Common myeloid progenitor, CD34-positive (primary cell): ENCODE results near the gene ABHD16A.

ENCODE experiments used
- CTCF ChIA-PET: fragments of 350-600 bp; sonication (Branson Sonifier 250); formaldehyde crosslinking; loops from one replicate; lab custom pipeline; 2021; ENCODE audit warnings: antibody characterized with exemption; lab: Charles Lee
- POLR2A ChIA-PET: fragments of 350-600 bp; sonication (Branson Sonifier 250); formaldehyde crosslinking; loops from one replicate; lab custom pipeline; 2021; ENCODE audit warnings: antibody characterized with exemption; lab: Charles Lee
- DNase-seq, 3 donors: peaks; one replicate each; pipeline versions ENCODE4 v3.0.0 to v3.0.0-alpha.2; 2013
- H3K27ac ChIP-seq, 2 experiments: 1 replicate in 1 of 2; 2 replicates in 1 of 2; pipeline ENCODE4 v1.7.0; 2013; ENCODE audit warnings: inconsistent platforms in 2 of 2, low read length in 2 of 2, mild to moderate bottlenecking in 2 of 2, low read depth in 1 of 2, moderate library complexity in 1 of 2; ENCODE audit not compliant: severe bottlenecking in 2 of 2, insufficient read depth in 1 of 2, poor library complexity in 1 of 2
- H3K27me3 ChIP-seq, 5 experiments: replicated peaks in 2 of 5; 1 replicate in 3 of 5; 2 replicates in 2 of 5; pipeline versions ENCODE4 v1.6.1 to v1.7.0; 2013; ENCODE audit warnings: low read length in 4 of 5, mild to moderate bottlenecking in 2 of 5, moderate library complexity in 2 of 5, inconsistent platforms in 1 of 5; ENCODE audit not compliant: insufficient read depth in 5 of 5, control insufficient read depth in 4 of 5
- H3K36me3 ChIP-seq, 4 experiments: 1 replicate in 2 of 4; 2 replicates in 2 of 4; pipeline versions ENCODE4 v1.6.1 to v1.7.0; 2013; ENCODE audit warnings: low read length in 3 of 4, control low read depth in 1 of 4, mild to moderate bottlenecking in 1 of 4; ENCODE audit not compliant: control insufficient read depth in 4 of 4, insufficient read depth in 4 of 4
- H3K4me1 ChIP-seq, 4 experiments: 1 replicate in 3 of 4; 2 replicates in 1 of 4; pipeline versions ENCODE4 v1.6.1 to v1.7.1; 2013; ENCODE audit warnings: low read length in 3 of 4, mild to moderate bottlenecking in 3 of 4, control low read depth in 1 of 4, inconsistent platforms in 1 of 4, moderate library complexity in 1 of 4; ENCODE audit not compliant: control insufficient read depth in 4 of 4, insufficient read depth in 4 of 4; ENCODE audit errors: control extremely low read depth in 1 of 4
- H3K4me3 ChIP-seq, 7 experiments: 1 replicate in 4 of 7; 2 replicates in 3 of 7; pipeline versions ENCODE4 v1.5.1 to v1.7.0; 2013; ENCODE audit warnings: mild to moderate bottlenecking in 7 of 7, low read length in 6 of 7, moderate library complexity in 6 of 7, inconsistent platforms in 2 of 7, low read depth in 2 of 7, control low read depth in 1 of 7; ENCODE audit not compliant: insufficient read depth in 4 of 7, control insufficient read depth in 1 of 7; ENCODE audit errors: extremely low read depth in 1 of 7
- H3K9me3 ChIP-seq, 5 experiments: 1 replicate in 4 of 5; 2 replicates in 1 of 5; pipeline versions ENCODE4 v1.6.1 to v1.7.1; 2013; ENCODE audit warnings: low read length in 4 of 5, mild to moderate bottlenecking in 2 of 5, inconsistent platforms in 1 of 5, low read depth in 1 of 5, moderate library complexity in 1 of 5; ENCODE audit not compliant: control insufficient read depth in 4 of 5, insufficient read depth in 2 of 5; ENCODE audit errors: control extremely low read depth in 1 of 5
- WGBS: methylation state at CpG from one replicate; pipeline ENCODE4 v1.1.5; 2013; ENCODE audit not compliant: insufficient coverage; 5-methylcytosine and 5-hydroxymethylcytosine counted together

The ABHD16A gene

DNA sequence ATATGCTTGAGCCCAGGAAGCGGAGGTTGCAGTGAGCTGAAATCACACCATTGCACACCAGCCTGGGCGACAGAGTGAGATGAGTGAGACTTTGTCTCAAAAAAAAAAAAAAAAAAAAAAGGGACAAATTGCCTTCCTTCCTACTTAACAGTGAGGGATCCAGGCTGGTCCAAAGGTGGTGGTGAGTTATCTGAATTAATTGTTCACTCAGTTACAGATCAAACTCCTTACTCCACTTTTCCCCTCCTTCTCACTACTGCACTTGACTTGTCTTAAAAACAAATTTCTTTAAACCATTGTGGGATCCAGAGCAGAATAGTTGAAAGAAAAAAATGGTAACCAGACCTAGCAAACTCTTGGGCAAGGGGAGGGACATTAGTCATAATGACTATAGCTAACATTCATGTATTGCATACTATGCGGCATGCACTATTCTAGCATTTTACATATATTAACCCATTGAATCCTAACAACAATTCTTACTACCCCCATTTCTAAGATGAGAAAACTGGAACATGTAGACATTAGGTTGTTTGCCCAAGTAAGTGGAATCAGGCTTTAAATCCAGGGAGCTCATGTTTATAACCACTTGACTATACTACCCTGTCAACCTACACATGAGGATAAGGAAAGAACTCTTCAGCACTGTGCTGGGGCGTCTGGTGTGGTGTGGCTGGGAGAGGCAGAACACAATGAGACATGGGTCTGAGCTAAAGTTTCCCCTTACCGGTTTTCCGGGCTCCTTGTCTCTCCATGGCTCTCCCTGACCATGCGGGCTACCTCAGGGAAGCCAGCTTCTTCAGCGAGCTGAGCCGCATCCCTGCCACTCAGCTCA is 39.8 kb downstream of the ABHD16A start:
- no peak for DNase-seq
- Histone ChIP-seq H3K4me3 (peak overlapping the region in 6 of 7 experiments; percentile 86 to 99 (median 90)), H3K27me3 (no peaks in the 10 kb centered on the region), H3K36me3 (peaks cover 3 to 32% (median 21%) of the 10 kb centered on the region in 4 experiments), H3K9me3 (no peaks in the 10 kb centered on the region), H3K4me1 (peaks cover 15 to 76% (median 58%) of the 10 kb centered on the region in 4 experiments), H3K27ac (peak overlapping the region in 1 of 2 experiments; percentile 99)
- 92% methylated on average over 6 of the region's 9 CpGs for WGBS
- POLR2A ChIA-PET, result interaction anchor here (0.5 to 3.1 kb wide), 2 partner anchors 10 to 101 kb away, joined by 5 to 31 read pairs; partner anchors contain the start of genes APOM and BAG6
- CTCF ChIA-PET, result interaction anchor here (0.8 to 4.6 kb wide), 8 partner anchors 9 to 117 kb away, joined by 3 to 40 read pairs (median 4); partner anchors contain the start of genes APOM, ATP6V1G2 and BAG6

DNA sequence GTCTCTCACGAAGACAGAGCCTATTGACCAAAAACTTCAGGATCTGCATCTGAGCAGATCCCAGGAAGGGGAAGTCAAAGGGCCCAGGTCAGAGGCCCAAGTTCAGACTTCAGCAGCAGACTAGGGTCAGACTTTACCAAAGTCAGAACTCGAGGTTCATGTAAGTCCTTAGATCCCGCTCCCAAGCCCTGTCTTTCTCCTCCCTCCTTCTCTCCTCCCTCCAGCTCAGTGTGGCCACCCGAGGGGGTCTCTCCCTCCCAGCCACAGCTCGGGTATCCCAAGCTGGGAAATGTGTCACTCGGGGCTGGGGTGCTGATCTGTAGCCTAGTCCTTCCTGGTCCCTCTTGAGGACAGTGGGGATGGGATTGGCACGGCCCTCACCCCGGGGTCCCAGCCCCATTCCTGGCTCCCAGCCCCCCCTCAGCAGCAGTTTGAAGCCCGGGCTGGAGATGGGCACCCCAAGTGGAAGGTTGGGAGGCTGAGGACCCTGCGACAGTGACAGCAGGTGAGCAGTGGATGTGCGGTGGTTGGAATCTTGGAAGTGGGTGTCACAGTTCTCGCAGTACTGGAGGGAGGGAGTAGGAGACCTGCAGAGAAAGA is 40.9 kb downstream of the ABHD16A start:
- Histone ChIP-seq H3K27me3 (no peaks in the 10 kb centered on the region), H3K36me3 (peaks cover 4 to 32% (median 17%) of the 10 kb centered on the region in 4 experiments), H3K4me3 (no peak overlapping the region), H3K9me3 (no peaks in the 10 kb centered on the region), H3K27ac (no peak overlapping the region), H3K4me1 (peaks cover 15 to 80% (median 58%) of the 10 kb centered on the region in 4 experiments)
- WGBS, result 93% methylated on average over 8 of the region's 12 CpGs
- no peak for DNase-seq
- POLR2A ChIA-PET, result interaction anchor here (0.7 kb wide), 1 partner anchor 10 kb away, joined by 3 read pairs; the partner anchor contains the start of gene BAG6
- CTCF ChIA-PET, result interaction anchor here (0.6 to 4.6 kb wide), 6 partner anchors 9 to 70 kb away, joined by 3 to 40 read pairs (median 4); partner anchors contain the start of genes APOM and BAG6

DNA sequence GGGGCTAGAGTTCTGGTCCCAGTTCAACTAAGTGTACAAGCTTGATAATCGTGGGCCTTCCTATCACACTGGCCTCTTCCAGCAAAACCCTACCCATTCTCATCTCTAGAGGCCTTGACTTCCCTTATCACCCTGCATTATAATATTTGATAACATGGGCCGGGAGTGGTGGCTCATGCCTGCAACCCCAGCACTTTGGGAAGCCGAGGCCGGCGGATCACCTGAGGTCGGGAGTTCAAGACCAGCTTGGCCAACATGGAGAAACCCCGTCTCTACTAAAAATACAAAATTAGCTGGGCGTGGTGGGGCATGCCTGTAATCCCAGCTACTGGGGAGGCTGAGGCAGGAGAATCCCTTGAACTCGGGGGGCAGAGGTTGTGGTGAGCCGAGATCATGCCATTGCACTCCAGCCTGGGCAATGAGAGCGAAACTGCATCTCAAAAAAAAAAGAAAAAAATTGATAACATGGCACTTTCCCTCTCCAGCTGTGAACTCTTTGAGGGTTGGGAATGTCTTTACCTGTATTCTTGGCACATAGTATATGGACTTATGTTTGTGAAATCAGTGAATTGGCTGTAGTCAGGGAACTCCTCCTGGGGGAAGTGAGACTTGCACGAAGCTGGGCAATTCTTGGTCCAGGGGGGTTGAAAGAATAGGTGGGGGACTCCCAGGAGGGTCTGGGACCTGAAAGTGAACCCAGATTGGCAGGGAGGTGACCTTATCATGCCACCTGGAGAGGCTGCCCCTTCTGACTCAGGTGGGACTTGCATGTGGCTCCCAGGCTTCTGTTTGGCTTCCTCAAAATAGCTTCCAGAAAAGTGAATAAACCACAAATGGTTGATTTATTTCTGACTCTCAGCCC is 41.6 kb downstream of the ABHD16A start:
- no peak for DNase-seq
- Histone ChIP-seq H3K4me3 (peak overlapping the region in 4 of 7 experiments; percentile 77 to 86 (median 80)), H3K27ac (peak overlapping the region in 1 of 2 experiments; percentile 86), H3K4me1 (peaks cover 12 to 73% (median 52%) of the 10 kb centered on the region in 4 experiments), H3K36me3 (peaks cover 4 to 31% (median 20%) of the 10 kb centered on the region in 4 experiments), H3K27me3 (no peaks in the 10 kb centered on the region), H3K9me3 (no peaks in the 10 kb centered on the region)
- POLR2A ChIA-PET, result interaction anchor here (0.7 to 1.3 kb wide), 3 partner anchors 9 to 76 kb away, joined by 3 to 5 read pairs (median 5); partner anchors contain the start of gene BAG6
- WGBS, result 90% methylated on average over 7 of the region's 12 CpGs
- CTCF ChIA-PET, result interaction anchor here (0.6 to 1.7 kb wide), 10 partner anchors 8 to 115 kb away, joined by 3 to 6 read pairs (median 4); partner anchors contain the start of genes ATP6V1G2, BAG6, DDAH2 and LY6G5C

DNA sequence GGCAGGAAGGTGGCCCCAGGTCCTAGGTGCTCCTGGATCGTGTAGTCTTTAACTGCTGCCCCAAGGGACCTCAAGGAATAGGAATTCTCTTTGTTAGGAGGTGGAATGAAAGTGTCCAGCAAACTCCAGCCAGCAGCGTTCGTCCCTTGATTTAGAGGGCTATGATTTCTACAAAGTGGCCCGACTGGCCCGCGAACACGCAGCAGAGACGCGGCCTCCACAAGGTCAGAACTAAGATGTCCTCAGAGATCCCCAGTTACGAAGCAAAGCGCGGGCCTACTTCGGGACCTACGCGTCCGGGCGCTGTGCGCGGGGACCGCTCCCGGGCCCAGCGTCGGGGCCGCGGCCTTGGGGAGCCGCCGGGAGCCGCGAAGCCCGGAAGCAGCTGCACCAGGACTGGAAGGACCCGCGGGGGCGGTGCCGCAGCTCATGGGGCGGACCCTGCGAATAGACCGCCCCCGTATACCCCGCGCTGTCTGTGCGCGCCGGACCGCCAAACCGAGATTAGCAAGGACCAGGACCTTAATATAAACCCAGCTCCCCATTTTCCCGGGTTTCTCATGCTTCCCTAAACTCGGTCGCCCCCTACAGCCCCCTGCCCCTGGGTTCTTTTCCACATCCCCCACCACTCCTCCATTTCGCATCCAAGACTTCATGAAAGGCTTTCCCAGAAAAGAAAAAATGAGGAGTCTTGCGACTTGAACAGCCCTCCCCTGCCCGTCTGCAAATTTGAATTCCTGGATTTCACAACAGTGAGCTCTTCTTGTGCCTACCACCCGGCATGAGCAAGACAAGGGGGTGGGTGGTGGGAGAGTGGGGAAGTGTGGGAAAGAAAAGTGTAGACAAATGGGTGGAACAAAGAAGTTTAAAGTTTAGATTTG is 42.5 kb downstream of the ABHD16A start, which contains the start of gene C6orf47:
Gene C6orf47, minus strand, starts transcription at position 398 of the 881 bp plus-strand sequence. CDS start 831 bp downstream, outside the sequence.
- Histone ChIP-seq H3K36me3 (peaks cover 4 to 34% (median 25%) of the 10 kb centered on the region in 4 experiments), H3K27ac (peak within 1 kb of the TSS; percentile 74 to 86), H3K4me1 (peaks cover 10 to 70% (median 49%) of the 10 kb centered on the region in 4 experiments), H3K4me3 (peak within 1 kb of the TSS; percentile 73 to 94 (median 80)), H3K27me3 (no peaks in the 10 kb centered on the region), H3K9me3 (no peaks in the 10 kb centered on the region)
- ChIA-PET POLR2A (interaction anchor here (1.0 to 1.3 kb wide), 3 partner anchors 9 to 114 kb away, joined by 3 to 5 read pairs (median 5); partner anchors contain the start of gene NFKBIL1), CTCF (interaction anchor here (0.7 to 1.7 kb wide), 10 partner anchors 8 to 114 kb away, joined by 3 to 6 read pairs (median 4); partner anchors contain the start of genes ATP6V1G2, BAG6, DDAH2 and LY6G5C)
- peak; percentile 68 to 76 (median 72) for DNase-seq
- WGBS, result under 1% methylated on average over 49 of the region's 52 CpGs

DNA sequence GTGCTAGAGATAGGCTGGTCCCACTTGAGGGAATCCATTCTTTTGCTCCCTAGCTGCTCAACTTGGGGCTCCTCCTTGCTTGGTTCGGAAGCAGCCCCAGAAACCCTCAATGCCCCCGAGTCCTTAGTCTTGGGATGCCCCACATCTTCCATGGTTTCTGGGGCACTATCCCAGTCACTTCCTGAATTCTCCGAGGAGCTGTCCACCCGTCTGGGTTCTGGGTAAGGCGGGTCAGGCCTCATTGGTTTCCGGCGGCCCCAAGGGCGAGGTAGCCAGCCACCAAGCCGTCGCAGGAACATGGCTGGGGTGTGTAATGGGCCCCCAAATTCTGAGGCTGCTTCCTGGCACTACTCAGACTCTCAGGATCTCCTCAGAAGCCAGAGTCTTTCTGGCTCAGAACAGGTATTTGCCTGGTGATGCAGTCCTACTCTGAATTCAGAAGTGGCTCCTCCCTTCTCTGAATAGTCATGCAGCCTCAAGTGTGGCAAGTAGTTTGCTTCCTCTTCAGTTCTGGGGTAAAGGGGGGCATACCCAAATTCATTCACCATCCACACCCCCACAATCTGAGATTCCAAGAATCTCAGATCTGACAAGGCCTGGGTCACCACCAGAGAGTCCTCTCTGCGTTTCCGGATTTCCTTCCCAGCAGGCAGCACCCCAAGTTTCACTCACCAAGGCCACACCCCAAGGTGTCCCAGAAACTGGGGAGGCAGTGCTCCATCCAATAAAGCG is 43.3 kb downstream of the ABHD16A start:
- peak overlapping the region; percentile 73 to 94 (median 80) for H3K4me3 ChIP-seq
- H3K27ac ChIP-seq, result peak overlapping the region; percentile 74 to 86
- no peaks in the 10 kb centered on the region for H3K27me3 ChIP-seq
- CTCF ChIA-PET, result interaction anchor here (0.7 to 1.7 kb wide), 4 partner anchors 8 to 80 kb away, joined by 3 to 4 read pairs (median 3); no protein-coding TSS in a partner anchor
- H3K4me1 ChIP-seq, result peaks cover 10 to 70% (median 44%) of the 10 kb centered on the region in 4 experiments
- H3K9me3 ChIP-seq, result no peaks in the 10 kb centered on the region
- DNase-seq, result peak in 2 of 3 donors; percentile 62 to 72
- 32% methylated on average over 13 of the region's 13 CpGs for WGBS
- POLR2A ChIA-PET, result interaction anchor here (1.0 to 1.3 kb wide), 3 partner anchors 8 to 113 kb away, joined by 3 to 5 read pairs (median 5); partner anchors contain the start of gene NFKBIL1
- H3K36me3 ChIP-seq, result peaks cover 4 to 36% (median 27%) of the 10 kb centered on the region in 4 experiments
